Hematopoietic multipotent progenitor cell treated with erythropoietin and hydrocortisone succinate and interleukin-3 and kit ligand, for 4 days (in vitro differentiated cells): Measurements from ENCODE around the gene FXR2.
A peak's percentile ranks its signal among the peaks of the same experiment; 100 is the strongest.

Experiments used
- DNase-seq: peaks from one replicate; pipeline ENCODE4 v3.0.0-alpha.2; 2015

FXR2 gene

DNA sequence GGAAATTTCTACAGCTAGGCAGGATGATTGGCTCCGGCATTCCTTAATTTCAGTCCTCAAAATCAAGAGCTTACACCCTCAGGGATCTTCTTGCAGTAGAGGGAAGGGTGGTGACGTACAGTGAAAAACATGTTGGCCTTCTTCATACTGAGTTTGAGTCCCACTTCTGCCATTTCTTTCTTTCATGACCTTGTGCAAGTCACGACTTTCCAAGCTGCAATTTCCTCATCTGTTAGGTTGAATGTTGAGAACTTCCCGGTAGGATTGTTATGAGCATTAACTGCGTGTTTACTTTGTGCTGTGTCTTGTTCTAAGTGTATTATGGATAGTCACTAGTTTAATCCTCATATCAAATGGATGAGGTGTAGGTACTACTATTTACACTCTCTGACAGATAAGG, 45.1 kb downstream of the FXR2 start:
- no peak for DNase-seq

DNA sequence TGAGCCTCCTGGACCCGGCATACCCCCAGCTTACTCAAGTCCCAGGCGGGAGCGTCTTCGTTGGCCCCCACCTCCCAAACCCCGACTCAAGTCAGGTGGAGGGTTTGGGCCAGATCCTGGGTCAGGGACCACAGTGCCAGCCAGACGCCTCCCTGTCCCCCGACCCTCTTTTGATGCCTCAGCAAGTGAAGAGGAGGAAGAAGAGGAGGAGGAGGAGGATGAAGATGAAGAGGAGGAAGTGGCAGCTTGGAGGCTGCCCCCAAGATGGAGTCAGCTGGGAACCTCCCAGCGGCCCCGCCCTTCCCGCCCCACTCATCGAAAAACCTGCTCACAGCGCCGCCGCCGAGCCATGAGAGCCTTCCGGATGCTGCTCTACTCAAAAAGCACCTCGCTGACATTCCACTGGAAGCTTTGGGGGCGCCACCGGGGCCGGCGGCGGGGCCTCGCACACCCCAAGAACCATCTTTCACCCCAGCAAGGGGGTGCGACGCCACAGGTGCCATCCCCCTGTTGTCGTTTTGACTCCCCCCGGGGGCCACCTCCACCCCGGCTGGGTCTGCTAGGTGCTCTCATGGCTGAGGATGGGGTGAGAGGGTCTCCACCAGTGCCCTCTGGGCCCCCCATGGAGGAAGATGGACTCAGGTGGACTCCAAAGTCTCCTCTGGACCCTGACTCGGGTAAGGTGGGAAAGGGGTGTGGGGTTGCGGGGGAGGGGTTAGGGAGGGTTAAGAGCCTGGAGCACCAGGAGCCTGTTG, 51.4 kb downstream of the FXR2 start:
- DNase-seq: no peak

DNA sequence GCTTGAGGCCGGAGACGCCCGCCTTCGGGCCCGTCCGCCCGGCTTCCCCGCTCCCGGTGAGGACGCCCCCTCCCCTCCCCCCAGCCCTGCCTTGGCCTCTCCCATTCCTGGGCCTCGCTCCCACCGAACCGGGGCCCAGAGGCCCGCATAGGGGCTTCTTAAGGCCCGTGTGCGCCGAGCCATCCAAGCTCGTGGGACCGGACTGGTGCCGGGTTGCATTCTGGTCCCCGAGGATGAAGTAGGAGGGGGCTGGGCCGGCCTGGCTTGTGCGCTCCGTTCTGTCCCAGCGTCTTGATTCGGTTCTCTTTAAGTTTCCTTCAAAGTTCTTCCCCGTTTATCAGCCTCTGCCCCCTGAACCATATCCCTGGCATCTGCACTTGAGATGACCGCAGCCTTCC, 52.5 kb downstream of the FXR2 start:
- DNase-seq: peak; percentile 43

GRCh38 chr17:7561589-7562207, 53.0 kb downstream of the FXR2 start, which contains the start of gene SENP3:
Gene SENP3, plus strand, starts transcription at chr17:7561919. Its CDS starts 1,158 bp downstream, at chr17:7563077.
- peak; percentile 96 for DNase-seq

DNA sequence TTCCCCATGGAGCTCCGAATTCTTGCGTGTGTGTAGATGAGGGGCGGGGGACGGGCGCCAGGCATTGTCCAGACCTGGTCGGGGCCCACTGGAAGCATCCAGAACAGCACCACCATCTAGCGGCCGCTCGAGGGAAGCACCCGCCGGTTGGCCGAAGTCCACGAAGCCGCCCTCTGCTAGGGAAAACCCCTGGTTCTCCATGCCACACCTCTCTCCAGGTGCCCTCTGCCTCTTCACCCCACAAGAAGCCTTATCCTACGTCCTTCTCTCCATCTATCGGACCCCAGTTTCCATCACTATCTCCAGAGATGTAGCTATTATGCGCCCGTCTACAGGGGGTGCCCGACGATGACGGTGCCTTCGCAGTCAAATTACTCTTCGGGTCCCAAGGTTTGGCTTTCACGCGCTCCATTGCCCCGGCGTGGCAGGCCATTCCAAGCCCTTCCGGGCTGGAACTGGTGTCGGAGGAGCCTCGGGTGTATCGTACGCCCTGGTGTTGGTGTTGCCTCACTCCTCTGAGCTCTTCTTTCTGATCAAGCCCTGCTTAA, 53.6 kb downstream of the FXR2 start:
- DNase-seq: peak; percentile 94

DNA sequence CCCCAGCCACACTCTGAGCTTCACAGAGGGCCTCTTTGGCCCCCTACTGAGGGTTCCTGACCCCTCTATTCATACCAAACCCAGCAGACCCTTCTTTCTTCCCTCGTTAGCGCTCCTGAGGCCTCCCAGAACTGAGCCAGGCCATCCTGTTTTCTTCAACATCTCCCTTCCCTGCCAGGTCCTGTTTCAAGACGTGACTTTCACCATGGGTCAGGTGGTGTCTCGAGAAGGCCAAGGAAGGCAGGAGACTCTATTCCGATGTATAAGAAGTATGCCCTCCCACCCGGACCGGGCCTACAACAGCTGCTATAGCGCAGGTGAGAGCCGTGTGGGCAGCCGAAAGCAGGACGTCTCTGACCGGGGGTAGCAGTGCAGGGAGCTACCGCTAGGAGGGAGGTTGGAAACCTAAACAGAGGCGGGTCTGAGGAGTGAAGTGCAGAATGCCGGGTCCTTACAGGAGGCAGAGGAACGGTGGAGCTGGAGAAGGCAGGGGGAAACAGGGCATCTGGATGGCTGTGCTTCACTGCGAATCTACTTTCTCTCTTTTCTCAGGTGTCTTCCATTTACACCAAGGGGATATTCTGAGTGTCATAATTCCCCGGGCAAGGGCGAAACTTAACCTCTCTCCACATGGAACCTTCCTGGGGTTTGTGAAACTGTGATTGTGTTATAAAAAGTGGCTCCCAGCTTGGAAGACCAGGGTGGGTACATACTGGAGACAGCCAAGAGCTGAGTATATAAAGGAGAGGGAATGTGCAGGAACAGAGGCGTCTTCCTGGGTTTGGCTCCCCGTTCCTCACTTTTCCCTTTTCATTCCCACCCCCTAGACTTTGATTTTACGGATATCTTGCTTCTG, 54.3 kb downstream of the FXR2 start:
- peak; percentile 88 for DNase-seq

DNA sequence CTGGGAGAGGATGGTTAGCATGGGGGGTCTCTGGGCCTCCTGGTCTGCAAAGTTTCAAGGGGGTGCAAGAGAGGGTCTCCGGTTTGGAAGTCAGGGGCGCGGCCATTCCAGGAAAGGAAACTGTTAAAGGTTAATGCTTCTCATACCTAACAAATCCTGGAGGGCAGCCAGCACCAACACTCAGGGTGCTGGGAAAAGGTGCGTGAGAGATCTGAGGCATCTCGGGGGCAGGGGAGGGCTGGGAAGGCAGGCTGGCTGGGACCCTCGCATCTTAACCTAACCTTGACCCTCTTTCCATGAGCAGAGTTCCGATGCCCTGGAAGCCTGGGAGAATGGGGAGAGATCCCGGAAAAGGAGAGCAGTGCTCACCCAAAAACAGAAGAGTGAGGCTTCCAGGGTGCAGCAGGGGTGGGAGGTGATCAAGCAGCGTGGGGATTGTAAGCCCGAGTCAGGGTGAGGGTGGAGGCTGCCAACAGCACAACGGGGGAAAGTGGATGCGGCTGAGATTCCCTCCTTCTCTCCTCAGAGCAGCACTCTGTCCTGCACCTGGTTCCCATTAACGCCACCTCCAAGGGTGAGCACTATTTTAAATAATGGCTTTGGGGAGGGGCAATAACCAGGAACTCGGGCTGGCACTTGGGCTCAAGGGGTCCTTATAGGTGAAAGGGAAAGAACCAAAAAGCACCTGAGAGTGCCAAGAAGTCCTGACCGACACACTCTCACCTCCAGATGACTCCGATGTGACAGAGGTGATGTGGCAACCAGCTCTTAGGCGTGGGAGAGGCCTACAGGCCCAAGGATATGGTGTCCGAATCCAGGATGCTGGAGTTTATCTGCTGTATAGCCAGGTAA, 55.2 kb downstream of the FXR2 start:
- DNase-seq: peak; percentile 19

GRCh38 chr17:7558544-7559319, 56.0 kb downstream of the FXR2 start, which contains the start of gene TNFSF13:
Gene TNFSF13, plus strand, starts transcription at chr17:7558750. Its CDS starts 290 bp downstream, at chr17:7559040.
- peak; percentile 90 for DNase-seq

GRCh38 chr17:7557775-7558543, 56.7 kb downstream of the FXR2 start:
- peak; percentile 91 for DNase-seq

DNA sequence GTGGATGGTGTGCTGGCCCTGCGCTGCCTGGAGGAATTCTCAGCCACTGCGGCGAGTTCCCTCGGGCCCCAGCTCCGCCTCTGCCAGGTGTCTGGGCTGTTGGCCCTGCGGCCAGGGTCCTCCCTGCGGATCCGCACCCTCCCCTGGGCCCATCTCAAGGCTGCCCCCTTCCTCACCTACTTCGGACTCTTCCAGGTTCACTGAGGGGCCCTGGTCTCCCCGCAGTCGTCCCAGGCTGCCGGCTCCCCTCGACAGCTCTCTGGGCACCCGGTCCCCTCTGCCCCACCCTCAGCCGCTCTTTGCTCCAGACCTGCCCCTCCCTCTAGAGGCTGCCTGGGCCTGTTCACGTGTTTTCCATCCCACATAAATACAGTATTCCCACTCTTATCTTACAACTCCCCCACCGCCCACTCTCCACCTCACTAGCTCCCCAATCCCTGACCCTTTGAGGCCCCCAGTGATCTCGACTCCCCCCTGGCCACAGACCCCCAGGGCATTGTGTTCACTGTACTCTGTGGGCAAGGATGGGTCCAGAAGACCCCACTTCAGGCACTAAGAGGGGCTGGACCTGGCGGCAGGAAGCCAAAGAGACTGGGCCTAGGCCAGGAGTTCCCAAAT, 57.4 kb downstream of the FXR2 start:
- no peak for DNase-seq

GRCh38 chr17:7556627-7557026, 58.1 kb downstream of the FXR2 start:
- no peak for DNase-seq

GRCh38 chr17:7555320-7555948, 59.3 kb downstream of the FXR2 start:
- DNase-seq: peak; percentile 22

GRCh38 chr17:7553356-7553755, 61.3 kb downstream of the FXR2 start:
- peak; percentile 74 for DNase-seq

- peak; percentile 85 for DNase-seq
Observed at GRCh38 chr17:7552621-7553051, 62.1 kb downstream of the FXR2 start.

GRCh38 chr17:7551396-7551795, 63.3 kb downstream of the FXR2 start:
- DNase-seq: no peak

GRCh38 chr17:7550344-7550743, 64.4 kb downstream of the FXR2 start:
- DNase-seq: no peak

DNA sequence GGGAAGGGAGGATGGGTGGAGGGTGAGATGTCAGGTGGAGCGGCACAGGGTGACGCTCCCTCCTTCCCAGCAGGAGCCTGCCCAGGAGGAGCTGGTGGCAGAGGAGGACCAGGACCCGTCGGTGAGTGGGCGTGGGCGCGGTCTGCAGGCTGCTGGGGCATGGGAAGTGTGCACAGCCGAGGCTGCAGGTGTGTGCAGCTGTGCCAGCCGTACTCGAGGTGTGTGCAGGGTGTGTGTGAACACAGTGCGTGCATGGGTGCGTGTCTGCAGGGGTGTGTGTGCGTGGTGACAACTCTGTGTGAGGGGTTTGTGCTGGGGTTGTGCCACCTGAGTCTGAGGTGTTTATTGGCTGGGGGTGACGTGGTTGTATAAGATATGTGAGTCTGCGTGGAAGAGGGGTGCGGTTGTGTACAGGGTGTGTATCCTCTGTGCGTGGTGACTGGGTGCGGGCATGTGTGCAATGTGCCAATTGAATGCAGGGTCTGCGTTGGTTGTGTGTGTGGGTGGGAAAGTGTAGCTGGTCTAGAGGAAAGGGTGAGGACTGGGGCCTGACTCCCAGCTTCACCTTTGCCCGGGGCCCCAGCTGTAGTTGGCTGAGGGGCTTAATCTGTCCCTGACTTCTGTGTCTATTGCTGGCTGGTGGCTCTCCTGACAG, 65.2 kb downstream of the FXR2 start:
- no peak for DNase-seq

GRCh38 chr17:7548585-7549400, 65.9 kb downstream of the FXR2 start, which contains the start of gene TNFSF12:
Gene TNFSF12, plus strand, starts transcription at chr17:7549058. Its CDS starts 96 bp downstream, at chr17:7549154.
- DNase-seq: peak; percentile 72
